A549 (cell line): ENCODE measurements around the gene AMN.

Experiments used
- KDM1A ChIP-seq: fragments of 200-600 bp; sonication (generic); IDR thresholded peaks from 2 replicates; pipeline ENCODE4 v1.6.1; 2016; ENCODE audit warnings: low read depth, mild to moderate bottlenecking
- NPAS2 ChIP-seq: fragments of 250-450 bp; sonication (Bioruptor Pico); IDR thresholded peaks from 2 replicates; pipeline ENCODE4 v1.8.0; 2022; ENCODE audit warnings: mild to moderate bottlenecking, moderate library complexity, borderline replicate concordance
- NR3C1 ChIP-seq: fragments of >200 bp; sonication (Bioruptor Twin); formaldehyde crosslinking; IDR thresholded peaks from 3 replicates; pipeline ENCODE4 v1.6.1; 2017
- PHF8 ChIP-seq: fragments of 200-600 bp; sonication (generic); IDR thresholded peaks from 2 replicates; pipeline ENCODE4 v1.6.1; 2016; ENCODE audit warnings: low read depth, mild to moderate bottlenecking, antibody characterized with exemption, moderate library complexity, borderline replicate concordance
- RAD21 ChIP-seq, 2 experiments: fragments of >200 bp in 1 of 2; sonication (Bioruptor Twin) in 1 of 2; formaldehyde crosslinking in 1 of 2; IDR thresholded peaks in 1 of 2; conservative IDR thresholded peaks in 1 of 2; 2 replicates in 1 of 2; 3 replicates in 1 of 2; pipeline ENCODE4 v1.6.1; 2012 to 2018; ENCODE audit warnings: inconsistent platforms in 1 of 2
- ZFP36 ChIP-seq: fragments of 450-650 bp; IDR thresholded peaks from 2 replicates; pipeline ENCODE4 v1.6.1; 2014; ENCODE audit warnings: borderline replicate concordance; ENCODE audit not compliant: partially characterized antibody
- TF ChIP-seq, protein P1 (sequence below): fragments of >200 bp; sonication (Bioruptor Twin); formaldehyde crosslinking; IDR thresholded peaks from 3 replicates; pipeline ENCODE4 v1.5.1; 2016

DNA sequence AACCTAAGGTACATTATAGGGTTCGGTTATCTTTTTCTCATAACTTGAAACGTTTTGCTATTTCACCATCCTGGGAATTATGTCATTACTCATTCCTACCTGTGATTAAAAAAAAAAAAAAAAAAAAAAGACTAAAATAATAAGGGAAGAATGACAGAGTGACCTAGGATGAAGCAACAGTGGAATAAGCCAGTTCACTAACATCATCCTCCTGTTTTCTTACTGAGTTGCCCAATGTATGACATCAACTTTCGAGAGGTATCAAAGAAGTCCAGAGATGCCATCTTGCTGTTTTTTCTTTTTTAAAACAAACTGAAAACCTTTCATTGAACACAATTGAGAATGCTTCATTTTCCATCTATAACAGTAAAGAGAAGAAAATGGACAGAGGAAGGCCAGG, 42.8 kb downstream of the AMN start:
- TF ChIP-seq, protein P1, sequence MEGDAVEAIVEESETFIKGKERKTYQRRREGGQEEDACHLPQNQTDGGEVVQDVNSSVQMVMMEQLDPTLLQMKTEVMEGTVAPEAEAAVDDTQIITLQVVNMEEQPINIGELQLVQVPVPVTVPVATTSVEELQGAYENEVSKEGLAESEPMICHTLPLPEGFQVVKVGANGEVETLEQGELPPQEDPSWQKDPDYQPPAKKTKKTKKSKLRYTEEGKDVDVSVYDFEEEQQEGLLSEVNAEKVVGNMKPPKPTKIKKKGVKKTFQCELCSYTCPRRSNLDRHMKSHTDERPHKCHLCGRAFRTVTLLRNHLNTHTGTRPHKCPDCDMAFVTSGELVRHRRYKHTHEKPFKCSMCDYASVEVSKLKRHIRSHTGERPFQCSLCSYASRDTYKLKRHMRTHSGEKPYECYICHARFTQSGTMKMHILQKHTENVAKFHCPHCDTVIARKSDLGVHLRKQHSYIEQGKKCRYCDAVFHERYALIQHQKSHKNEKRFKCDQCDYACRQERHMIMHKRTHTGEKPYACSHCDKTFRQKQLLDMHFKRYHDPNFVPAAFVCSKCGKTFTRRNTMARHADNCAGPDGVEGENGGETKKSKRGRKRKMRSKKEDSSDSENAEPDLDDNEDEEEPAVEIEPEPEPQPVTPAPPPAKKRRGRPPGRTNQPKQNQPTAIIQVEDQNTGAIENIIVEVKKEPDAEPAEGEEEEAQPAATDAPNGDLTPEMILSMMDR: no peak
- TF ChIP-seq PHF8 (no peak), NPAS2 (no peak), RAD21 (conservative IDR thresholded peaks at IDR 0.05 in 1 of 2, IDR thresholded peaks at IDR 0.05 in 1 of 2) (no peak), KDM1A (no peak), ZFP36 (no peak), NR3C1 (no peak)
